NCI-H345 treated with DMSO at 0.1 percent for 48 hours (cell line): ENCODE measurements around the gene PIGB.
"Not testable (repeated sequence)": the region's sequence is repeated elsewhere in the genome, so short reads cannot be mapped to it uniquely, and the experiment has no call there.

Source experiments
- DNase-seq: peaks from one replicate; lab custom pipeline; 2025; ENCODE audit not compliant: unreplicated experiment; lab: John Stamatoyannopoulos, UW

PIGB gene

DNA sequence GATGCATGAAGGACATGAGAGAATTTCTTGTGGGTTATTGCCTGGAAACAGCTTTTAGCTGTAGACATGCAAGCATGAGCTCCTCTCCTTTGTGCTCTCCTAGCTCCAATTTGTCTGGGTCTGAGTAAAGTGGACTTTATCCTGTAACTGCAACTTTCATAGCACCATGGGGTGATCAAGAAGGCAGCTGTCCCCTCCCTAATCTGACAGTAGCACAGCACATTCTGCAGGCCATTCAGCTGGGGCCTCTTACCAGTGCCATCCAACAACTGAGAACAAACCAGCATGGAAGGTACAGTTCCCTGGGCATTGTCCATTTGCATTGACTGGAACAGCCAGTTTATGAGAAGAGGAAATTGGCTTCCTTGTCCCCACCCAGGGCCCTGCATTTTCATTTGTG is 21.7 kb upstream of the PIGB start:
- no peak for DNase-seq

DNA sequence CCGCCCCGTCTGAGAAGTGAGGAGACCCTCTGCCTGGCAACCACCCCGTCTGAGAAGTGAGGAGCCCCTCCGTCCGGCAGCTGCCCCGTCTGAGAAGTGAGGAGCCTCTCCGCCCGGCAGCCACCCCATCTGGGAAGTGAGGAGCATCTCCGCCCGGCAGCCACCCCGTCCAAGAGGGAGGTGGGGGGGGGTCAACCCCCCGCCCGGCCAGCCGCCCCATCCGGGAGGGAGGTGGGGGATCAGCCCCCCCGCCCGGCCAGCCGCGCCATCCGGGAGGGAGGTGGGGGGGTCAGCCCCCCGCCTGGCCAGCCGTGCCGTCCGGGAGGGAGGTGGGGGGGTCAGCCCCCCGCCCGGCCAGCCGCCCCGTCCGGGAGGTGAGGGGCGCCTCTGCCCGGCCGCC is 16.2 kb upstream of the PIGB start:
- DNase-seq: not testable (repeated sequence)

DNA sequence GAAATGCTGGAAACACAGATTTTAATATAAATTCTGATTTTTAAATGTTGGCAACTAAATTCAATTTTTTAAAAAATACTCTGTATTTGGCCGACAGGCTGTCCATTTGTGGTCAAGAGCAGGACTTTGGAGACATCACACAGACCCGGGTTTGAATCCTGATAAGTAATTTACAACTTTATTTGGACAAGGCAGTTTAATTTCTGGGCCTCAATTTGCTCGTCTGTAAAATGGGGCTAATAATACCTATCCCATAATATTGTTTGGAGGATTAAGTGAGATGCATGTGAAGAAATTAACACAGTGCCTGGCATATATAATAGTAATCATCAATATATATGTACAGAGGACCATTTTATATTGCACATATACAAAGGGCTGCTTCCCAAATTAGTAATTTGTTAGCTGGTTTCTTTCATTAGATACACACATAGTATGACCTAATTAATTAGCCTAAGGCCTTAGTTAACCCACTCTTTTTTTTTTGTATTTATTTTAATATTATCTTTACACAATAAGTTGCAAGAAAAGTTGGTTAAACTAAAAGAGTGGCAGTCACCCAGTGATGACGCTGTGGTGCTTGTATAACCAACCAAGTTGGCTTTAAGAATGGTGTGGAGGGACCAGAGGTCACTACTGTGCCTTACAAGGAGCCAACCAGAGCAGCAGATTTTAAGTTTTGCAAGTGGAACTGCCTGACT is 665 bp downstream of the PIGB start:
- DNase-seq: no peak

DNA sequence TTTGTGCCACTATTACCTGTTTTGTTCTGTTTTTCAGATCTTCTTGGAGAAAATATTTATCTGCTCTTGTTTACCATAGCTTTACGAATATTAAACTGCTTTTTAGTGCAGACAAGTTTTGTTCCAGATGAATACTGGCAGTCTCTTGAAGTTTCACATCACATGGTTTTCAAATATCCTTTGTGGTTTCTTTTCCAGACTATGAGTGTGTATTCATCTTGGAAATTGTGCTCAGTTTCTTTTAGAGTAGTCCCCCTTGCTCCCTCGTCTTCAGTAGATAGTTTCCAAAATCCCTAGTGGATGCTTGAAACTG is 1.2 kb downstream of the PIGB start:
- no peak for DNase-seq

DNA sequence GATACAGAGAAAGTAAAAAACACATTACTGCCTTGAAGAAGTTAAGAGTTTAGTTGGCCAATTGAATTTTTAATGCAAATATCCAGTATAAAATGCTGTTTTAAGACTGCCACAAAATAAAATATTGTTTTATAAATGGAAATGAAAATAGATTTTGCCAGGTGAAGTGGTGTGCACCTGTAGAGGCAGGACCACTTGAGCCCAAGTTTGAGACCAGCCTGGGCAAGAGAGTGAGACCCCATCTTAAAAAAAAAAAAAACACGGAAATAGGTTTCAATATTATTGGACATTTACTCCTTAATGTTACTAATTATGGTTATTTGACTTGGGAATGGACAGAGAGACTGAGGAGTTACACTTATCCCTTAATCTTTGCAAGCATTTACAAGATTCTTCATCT is 1.9 kb downstream of the PIGB start:
- DNase-seq: no peak

DNA sequence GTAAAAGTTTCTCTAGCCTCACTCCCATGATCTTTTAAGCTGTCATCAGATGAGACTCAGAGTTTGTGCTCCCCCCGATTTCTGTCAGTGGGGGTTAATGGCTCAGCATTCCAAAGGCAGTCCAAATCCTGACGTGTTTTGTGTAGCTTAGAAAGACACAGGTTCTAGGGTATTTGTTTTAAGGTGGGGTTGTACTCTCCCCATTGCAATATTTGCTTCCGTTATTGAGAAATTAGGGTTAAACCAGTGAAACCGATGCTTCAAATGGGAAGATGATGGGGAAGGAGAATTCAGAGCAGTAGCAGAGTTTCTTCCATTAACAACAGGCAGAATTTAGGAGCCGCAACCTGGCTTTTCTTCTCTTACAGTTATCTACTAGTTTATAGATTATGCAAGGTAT is 3.4 kb downstream of the PIGB start:
- no peak for DNase-seq

DNA sequence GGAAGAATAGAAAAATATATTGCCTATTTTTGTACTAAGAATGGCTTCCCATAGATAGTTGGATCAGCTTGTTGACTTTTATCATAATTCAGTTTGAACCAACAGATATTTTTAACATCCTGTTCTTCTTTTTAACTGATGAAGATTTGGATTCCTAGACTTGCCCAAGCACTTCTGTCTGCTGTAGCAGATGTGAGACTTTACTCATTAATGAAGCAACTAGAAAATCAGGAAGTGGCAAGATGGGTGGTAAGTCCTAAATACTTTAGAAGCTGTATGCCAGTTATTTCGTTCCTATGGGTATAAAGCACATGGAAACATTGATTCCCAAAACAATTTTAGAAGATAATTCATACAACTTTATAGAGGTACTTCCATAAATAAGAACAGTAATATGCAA is 8.4 kb downstream of the PIGB start:
- DNase-seq: no peak

DNA sequence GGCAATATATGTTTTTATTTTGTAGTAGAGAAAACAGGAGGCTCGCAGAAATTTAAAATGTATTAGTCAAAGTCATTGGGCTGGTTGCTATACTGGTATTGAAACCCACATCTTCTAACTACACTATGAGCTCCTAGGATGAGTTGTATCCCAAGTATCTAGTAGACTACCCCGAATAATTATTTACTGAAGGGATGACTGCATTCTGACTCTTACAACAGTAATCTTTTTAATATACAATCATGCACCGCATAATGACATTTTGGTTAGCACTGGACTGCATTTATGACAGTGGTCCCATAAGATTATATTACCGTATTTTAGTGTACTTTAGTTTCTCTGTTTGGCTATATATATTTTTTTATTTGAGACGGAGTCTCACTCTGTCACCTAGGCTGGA is 15.3 kb downstream of the PIGB start:
- DNase-seq: no peak

DNA sequence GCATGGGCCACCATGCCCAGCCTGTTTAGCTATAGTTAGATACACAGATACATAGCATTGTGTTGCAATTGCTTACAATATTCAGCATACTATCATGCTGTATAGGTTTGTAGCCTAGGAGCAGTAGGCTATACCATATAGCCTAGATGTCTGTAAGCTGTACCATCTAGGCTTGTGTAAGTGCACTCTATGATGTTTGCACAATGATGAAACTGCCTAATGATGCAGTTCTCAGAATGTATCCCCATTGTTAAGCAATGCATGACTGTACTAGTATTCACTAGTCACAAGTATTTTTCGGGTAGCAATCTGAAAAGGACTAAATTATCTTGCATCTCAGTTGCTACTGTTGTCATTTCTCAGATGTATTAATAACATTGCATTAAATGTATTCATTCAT is 16.0 kb downstream of the PIGB start:
- DNase-seq: no peak

DNA sequence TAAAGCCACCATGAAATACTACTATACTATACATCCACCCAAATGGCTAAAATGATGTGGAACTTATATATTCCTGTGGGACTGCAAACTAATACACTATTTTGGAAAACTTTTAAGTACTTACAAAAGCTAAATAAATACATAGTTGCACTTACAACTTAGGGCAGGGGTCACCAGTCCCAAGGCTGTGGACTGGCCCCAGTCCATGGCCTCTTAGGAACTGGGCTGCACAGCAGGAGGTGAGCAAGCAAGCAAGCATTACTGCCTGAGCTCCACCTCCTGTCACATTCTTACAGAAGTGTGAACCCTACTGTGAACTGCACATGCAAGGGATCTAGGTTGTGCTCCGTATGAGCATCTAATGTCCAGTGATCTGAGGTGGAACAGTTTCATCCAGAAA is 18.1 kb downstream of the PIGB start:
- DNase-seq: no peak

DNA sequence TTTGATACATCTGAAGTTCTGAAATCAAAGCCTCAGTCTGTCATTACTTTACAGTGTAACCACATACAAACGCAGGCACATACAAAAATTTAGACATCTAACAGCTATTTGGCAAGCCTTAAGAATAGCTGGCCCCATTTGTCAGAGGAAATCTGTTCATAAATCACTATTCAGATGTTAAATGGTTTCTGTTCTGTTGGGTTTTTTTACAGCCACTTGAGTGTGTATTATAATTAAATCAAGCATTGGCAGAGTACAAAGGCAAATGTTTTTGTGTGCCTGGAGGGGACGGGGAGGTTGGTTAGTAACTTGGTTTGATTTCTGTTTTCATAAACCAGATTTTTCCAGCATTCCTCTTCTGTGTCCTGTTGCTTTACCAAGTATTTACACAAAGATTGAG is 24.1 kb downstream of the PIGB start:
- no peak for DNase-seq

DNA sequence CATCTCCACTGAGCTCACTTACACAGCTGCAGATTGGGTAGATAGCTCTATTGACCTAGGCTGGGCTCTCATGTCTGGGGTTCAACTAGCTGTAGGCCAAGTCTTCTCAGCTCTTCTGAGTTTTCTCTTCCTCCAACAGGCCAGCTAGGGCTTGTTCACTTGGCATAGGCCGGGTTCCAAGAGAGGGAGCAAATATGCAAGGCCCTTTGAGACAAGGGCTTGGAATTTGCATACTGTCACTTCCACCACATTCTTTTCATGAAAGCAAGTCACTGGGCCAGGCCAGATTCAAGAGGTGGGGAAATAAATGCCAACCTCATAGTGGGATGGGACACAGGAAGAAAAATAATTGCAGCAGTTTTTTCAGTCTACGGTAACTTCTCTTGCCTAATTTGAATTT is 25.2 kb downstream of the PIGB start:
- no peak for DNase-seq

DNA sequence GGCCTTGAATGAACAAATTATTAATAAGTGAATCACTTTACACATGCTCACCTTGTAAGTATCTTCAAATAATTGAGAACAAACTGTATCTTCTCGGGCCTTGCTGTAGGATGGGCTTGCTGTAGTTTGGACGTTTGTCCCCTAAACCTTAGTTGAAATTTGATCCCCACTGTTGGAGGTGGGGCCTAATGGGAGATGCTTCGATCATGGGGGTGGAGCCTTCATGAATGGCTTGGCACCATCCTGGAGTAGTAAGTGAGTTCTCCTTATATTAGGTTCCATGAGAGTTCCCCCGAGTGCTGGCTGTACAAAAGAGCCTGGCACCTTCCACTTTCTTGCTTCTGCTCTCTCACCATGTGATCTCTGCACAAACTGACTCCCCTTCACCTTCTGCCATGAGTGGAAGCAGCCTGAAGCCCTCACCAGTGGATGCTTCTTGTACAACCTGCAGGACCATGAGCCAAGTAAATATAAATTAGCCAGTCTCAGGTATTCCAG is 29.3 kb downstream of the PIGB start:
- no peak for DNase-seq

DNA sequence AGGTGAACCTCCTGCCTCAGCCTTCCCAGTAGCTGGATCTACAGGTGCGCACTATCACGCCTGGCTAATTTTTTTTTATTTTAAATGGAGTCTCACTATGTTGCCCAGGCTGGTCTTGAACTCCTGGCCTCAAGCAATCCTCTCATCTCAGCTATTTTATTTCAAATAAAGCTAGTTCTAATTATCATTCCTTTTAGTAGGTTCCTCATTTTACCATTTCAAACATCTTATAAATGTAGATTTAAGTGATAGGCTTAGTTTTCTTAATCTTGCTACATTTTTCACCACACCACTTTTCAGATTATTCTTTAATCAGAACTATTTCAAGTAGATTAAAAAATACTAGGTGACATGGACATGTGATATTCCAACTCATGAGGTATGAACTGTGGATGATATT is 30.3 kb downstream of the PIGB start:
- no peak for DNase-seq

DNA sequence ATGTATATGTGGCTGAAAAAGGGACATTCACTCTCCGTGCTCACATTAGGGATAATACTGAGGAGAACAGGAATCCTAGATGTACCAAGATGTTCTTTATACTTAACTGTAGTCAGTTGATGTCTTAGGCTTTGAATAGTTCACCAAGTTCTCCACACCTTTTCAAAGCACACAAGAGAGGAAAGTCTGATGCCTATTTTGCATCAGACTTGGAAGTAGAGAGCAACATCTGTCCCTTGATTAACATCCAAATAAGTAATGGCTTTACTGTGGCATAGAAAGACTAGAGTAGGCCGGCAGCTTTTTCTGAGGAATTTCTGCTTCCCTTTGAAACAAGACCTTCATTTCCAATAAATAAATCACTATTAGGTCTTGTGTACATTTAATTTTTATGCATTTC is 34.0 kb downstream of the PIGB start:
- DNase-seq: no peak

DNA sequence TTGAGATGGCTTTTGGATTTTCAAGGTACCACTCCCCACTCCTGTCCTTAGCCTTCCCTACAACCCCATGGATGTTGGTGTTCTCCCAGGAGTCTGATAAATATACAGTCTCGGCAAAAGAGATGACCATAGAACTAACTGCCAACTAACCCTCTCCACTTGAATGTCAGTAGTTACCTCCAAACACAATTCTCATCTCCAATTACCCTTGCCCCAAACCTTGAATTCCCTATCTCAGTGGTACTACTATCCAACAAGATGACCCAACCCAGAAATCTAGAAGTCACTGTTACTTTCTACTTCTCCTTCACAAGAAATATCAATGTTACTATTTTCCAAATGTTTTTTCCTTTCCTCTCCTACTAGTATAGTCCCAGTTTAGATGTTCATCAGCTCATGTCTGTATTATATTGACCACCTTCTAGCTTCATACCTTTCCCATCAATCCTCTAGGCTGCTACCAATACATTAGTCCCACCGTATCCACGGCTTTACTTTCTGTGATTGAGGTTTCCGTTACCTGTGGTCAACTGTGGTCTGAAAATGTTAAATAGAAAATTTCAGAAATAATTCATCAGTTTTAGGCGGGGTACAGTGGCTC is 38.1 kb downstream of the PIGB start:
- no peak for DNase-seq

DNA sequence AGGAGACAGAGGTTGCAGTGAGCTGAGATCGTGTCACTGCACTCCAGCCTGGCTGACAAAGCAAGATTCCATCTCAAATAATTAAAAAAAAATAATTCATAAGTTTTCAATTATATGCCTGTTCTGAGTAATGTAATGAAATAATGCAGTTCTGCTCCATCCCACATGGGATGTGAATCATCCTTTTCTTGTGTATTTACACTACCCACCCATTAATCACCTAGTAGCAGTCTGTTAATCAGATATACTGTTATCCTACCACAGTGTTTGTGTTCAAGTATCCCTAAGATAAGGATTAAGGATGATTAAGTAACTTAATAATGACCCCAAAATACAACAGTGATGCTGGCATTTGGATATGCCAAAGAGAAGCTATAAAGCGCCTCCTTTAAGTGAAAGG is 38.8 kb downstream of the PIGB start:
- no peak for DNase-seq

DNA sequence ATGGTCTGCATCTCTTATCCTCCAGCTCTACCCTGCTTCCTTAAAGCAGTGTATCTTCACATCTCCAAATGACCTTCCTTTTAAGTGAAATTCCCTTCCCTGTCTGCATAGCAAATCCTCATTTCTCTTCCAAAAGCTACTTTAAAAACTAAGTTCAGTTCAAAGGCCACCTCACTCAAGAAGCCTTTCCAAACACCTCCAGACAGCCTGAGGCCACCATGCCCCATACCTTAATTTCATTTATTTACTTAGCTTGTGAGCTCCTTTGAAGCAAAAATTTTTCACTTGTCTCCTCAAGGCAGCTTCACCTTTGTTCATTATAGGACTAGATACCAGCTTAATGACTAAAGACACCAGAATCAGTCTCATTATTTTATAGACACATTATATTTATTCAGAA is 39.4 kb downstream of the PIGB start:
- DNase-seq: no peak

DNA sequence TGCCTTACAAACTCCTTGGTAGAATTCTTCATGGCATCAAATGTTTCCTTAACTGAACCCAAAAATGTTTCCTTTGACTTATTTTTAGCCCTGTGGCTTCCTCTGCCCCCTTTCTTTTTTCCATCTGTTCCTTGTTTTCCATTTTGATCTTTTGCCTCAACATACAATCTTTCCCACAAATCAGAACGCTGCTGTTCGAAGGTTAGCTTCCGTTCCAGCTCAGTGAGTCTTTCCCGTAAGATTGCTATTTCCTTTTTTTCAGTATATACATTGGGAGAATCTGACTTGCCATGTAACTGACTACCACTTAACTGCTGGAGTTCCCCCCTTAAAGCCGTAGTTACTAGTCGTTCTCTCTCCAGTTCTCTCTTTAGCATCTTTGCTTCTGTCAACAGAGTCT is 41.2 kb downstream of the PIGB start:
- DNase-seq: no peak

DNA sequence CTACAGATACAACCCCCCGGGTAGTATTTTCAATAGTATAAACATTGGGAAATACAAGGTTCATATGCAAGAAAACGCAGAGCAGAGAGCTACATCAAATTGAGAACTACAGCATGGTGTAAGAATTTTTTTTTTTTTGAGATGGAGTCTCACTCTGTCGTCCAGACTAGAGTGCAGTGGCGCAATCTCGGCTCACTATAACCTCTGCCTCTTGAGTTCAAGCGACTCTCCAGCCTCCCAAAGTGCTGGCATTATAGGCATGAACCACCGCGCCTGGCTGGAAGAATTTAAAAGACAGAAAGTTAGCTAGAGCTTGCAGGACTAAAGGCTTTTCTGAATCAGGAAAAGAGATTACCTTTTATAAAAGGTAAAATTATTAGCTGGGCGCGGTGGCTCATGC is 42.0 kb downstream of the PIGB start:
- DNase-seq: no peak

DNA sequence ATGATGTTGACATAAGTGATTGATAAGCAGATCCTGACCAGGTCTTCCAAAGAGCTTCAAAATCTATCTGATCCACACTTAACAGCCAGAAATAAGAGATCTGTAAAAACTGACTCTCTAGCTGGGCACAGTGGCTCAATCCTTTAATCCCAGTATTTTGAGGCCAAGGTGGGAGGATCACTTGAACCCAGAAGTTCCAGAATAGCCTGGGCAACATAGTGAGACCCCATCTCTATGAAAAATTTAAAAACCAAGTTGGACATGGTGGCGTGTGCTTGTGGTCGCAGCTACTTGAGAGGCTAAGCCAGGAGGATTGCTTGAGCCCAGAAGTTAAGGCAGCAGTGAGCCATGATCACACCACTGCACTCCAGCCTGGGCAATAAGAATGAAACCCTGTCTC is 43.6 kb downstream of the PIGB start:
- DNase-seq: no peak

DNA sequence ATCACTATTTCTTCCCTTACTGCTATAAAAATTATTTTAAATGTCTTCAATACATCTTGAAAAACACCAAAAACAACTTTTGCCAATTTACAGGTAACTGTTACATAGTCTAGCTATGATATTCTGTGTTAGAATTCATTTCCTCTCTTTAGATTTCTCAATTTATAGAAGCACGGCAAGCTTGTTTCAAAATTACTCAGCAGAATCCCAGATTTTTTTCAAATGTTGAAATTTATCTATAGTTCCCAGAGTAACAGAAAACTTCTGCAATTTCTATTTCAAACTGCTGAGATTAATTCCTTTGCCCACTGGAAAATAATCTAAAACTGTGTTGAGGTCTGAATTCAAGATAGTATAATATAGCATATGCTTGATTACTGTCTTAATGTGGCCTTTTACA is 48.0 kb downstream of the PIGB start:
- no peak for DNase-seq

DNA sequence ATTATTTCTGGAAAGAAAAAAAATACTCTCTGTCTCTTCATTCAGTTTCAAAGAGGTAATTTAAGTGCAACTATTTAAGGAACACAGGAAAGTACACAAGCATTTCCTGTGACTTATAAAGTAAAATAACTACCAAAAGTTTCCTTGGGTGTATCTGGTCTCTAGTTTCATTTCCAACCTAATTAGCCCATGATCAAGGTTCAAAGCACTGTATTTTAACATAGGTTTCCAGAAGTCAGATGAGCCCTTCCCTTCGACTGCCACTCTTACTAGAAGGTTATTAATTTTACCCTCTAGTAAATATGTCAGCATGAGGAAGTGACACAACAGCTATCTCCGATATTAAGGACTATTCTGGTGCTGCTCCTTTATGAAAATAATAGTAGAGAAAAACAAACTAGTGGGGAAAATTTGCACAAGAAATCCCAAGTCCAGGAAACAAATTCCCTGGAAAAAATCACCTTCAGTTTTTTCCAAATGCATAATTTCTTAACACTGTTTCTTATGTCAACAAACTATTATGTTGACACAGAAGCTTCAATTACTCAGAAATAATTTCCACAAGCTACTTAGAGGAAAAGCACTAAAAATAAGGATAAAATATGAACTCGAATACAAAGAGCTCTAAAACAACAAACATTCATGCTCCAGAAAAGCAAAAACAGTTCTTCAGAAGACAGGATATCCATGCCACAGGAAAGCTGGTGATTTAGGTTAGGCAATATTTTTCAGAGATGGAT is 53.8 kb downstream of the PIGB start:
- DNase-seq: no peak
